ENCODE measurements around the gene HOXA4.

The HOXA4 gene

GRCh38 chr7:27109466-27110185, 20.9 kb downstream of the HOXA4 start:
- no peak for TF ChIP-seq CTCF (IDR thresholded peaks at IDR 0.05; ENCODE audit: extremely low read depth, missing control alignments)

GRCh38 chr7:27108390-27109127, 22.0 kb downstream of the HOXA4 start:
- no peak for DNase-seq (ENCODE audit: low spot score)
- no peak for TF ChIP-seq CTCF (IDR thresholded peaks at IDR 0.05; ENCODE audit: extremely low read depth, missing control alignments)

More at GRCh38 chr7:27109466-27110185, 20.9 kb downstream of the HOXA4 start:
- DNase-seq (ENCODE audit: low spot score) = no peak

GRCh38 chr7:27107391-27108381, 22.9 kb downstream of the HOXA4 start:
- TF ChIP-seq CTCF (IDR thresholded peaks at IDR 0.05; ENCODE audit: extremely low read depth, missing control alignments) = no peak
- no peak for DNase-seq (ENCODE audit: low spot score)

GRCh38 chr7:27106901-27107240, 23.7 kb downstream of the HOXA4 start:
- DNase-seq (ENCODE audit: low spot score) = no peak
- TF ChIP-seq CTCF (IDR thresholded peaks at IDR 0.05; ENCODE audit: extremely low read depth, missing control alignments) = no peak

GRCh38 chr7:27106181-27106900, 24.2 kb downstream of the HOXA4 start:
- no peak for TF ChIP-seq CTCF (IDR thresholded peaks at IDR 0.05; ENCODE audit: extremely low read depth, missing control alignments)
- no peak for DNase-seq (ENCODE audit: low spot score)

- no peak for DNase-seq (ENCODE audit: low spot score)
- TF ChIP-seq CTCF (IDR thresholded peaks at IDR 0.05; ENCODE audit: extremely low read depth, missing control alignments) = no peak
These were observed 25.1 kb downstream of the HOXA4 start for GRCh38 chr7:27105301-27106031.

Measured in GM20000 (cell line).